Fibroblast of mammary gland (primary cell): Measurements from ENCODE around the gene EIF3K.

Experiments
- DNase-seq: peaks from one replicate; pipeline ENCODE4 v3.0.0-alpha.2; 2010; ENCODE audit warnings: low read depth
- H3K4me3 ChIP-seq: 2 replicates; pipeline ENCODE4 v1.5.1; 2011; ENCODE audit warnings: low read depth, mild to moderate bottlenecking, low read length, moderate library complexity; ENCODE audit not compliant: control insufficient read depth
- CTCF ChIP-seq: conservative IDR thresholded peaks from 2 replicates; pipeline ENCODE4 v1.5.1; 2011; ENCODE audit warnings: low read depth, low read length, inconsistent platforms; ENCODE audit not compliant: control insufficient read depth, insufficient read depth

The EIF3K gene

GRCh38 chr19:38667661-38668171 lies 48.7 kb downstream of the EIF3K start:
- peak; percentile 67 for DNase-seq
- H3K4me3 ChIP-seq: no peak overlapping the region
- TF ChIP-seq CTCF: no peak

- DNase-seq: no peak
- no peak overlapping the region for H3K4me3 ChIP-seq
- no peak for TF ChIP-seq CTCF
These were observed 50.6 kb downstream of the EIF3K start for GRCh38 chr19:38669552-38669951.

GRCh38 chr19:38670921-38671398 lies 52.0 kb downstream of the EIF3K start:
- DNase-seq: no peak
- no peak overlapping the region for H3K4me3 ChIP-seq
- TF ChIP-seq CTCF: no peak

- no peak for DNase-seq
- TF ChIP-seq CTCF: no peak
- H3K4me3 ChIP-seq: no peak overlapping the region
These were observed 52.7 kb downstream of the EIF3K start for GRCh38 chr19:38671654-38672053.

- DNase-seq: no peak
- no peak for TF ChIP-seq CTCF
- H3K4me3 ChIP-seq: no peak overlapping the region
These were observed 54.0 kb downstream of the EIF3K start for GRCh38 chr19:38673030-38673429.

GRCh38 chr19:38674388-38675171 lies 55.6 kb downstream of the EIF3K start:
- no peak for TF ChIP-seq CTCF

GRCh38 chr19:38675611-38676010 lies 56.6 kb downstream of the EIF3K start:
- no peak for TF ChIP-seq CTCF
- H3K4me3 ChIP-seq: no peak overlapping the region
- DNase-seq: no peak

More at GRCh38 chr19:38674388-38675171, 55.6 kb downstream of the EIF3K start:
- H3K4me3 ChIP-seq: no peak overlapping the region
- peak; percentile 61 for DNase-seq
